ENCODE results near the gene CH25H.

CH25H gene

GRCh38 chr10:89216056-89216455 lies 8.9 kb upstream of the CH25H start:
- H3K4me3 ChIP-seq (ENCODE audit: low read length), result no peak overlapping the region
- no peak for DNase-seq (ENCODE audit: low read depth)
- TF ChIP-seq, protein P1, sequence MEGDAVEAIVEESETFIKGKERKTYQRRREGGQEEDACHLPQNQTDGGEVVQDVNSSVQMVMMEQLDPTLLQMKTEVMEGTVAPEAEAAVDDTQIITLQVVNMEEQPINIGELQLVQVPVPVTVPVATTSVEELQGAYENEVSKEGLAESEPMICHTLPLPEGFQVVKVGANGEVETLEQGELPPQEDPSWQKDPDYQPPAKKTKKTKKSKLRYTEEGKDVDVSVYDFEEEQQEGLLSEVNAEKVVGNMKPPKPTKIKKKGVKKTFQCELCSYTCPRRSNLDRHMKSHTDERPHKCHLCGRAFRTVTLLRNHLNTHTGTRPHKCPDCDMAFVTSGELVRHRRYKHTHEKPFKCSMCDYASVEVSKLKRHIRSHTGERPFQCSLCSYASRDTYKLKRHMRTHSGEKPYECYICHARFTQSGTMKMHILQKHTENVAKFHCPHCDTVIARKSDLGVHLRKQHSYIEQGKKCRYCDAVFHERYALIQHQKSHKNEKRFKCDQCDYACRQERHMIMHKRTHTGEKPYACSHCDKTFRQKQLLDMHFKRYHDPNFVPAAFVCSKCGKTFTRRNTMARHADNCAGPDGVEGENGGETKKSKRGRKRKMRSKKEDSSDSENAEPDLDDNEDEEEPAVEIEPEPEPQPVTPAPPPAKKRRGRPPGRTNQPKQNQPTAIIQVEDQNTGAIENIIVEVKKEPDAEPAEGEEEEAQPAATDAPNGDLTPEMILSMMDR (conservative IDR thresholded peaks at IDR 0.05; ENCODE audit: low read length), result no peak

DNA sequence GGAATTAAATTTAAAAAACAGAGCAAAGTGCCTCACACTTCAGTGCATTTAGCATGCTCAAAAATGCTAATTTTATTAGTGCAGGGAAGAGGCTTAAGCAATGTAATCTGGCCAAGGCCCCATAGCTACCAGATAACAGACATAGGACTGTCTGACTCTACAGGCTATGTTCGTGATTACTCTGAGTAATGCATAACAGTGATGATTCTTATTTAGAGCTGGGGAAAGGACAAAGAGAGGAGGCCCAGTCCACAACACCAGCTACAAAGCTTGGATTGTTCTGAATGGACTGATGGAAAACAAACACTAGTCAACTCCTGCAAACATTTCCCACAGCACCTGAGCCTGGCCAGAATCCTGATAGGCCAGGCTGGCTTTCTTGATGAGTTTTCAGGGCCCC lies 8.4 kb upstream of the CH25H start:
- TF ChIP-seq, protein P1 (conservative IDR thresholded peaks at IDR 0.05; ENCODE audit: low read length), result no peak
- peak; percentile 63 for DNase-seq (ENCODE audit: low read depth)

GRCh38 chr10:89214566-89215165 lies 7.5 kb upstream of the CH25H start:
- peak; percentile 48 for DNase-seq (ENCODE audit: low read depth)
- TF ChIP-seq, protein P1 (conservative IDR thresholded peaks at IDR 0.05; ENCODE audit: low read length), result no peak
- H3K4me3 ChIP-seq (ENCODE audit: low read length), result no peak overlapping the region

More for the DNA sequence above, 8.4 kb upstream of the CH25H start:
- no peak overlapping the region for H3K4me3 ChIP-seq (ENCODE audit: low read length)

GRCh38 chr10:89213191-89213808 lies 6.2 kb upstream of the CH25H start:
- peak; percentile 66 for DNase-seq (ENCODE audit: low read depth)
- TF ChIP-seq, protein P1 (conservative IDR thresholded peaks at IDR 0.05; ENCODE audit: low read length), result peak; percentile 66
- H3K4me3 ChIP-seq (ENCODE audit: low read length), result no peak overlapping the region

DNA sequence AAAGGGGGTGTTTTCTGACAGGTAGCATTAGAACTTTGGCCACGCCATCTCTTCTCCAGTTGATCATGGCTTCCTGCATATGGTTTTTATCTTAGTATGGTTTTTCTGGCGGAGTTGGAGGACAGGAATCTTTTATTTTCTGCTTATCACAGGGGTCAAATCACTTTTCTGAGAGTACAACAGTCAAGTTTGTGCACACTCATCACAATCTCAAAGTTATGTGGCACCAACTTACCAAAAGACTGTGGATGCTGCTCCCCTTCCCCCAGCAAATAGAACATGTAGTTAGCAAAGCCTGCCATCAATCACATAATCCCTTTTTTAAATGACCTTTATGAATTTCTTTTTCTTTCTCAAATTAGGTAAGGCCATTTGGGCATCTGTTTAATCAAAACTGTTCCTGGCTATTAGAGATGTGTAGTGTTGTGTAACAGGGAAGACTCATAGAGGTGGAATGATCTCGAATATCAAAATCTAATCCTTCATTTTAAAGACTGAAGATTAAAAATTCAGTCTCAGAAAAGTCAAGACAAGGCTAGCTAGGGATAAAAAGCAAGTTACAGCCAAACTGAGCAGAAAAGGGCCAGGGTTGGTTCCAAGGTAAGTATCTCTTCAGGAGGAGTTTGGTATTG lies 3.8 kb upstream of the CH25H start:
- no peak overlapping the region for H3K4me3 ChIP-seq (ENCODE audit: low read length)
- no peak for DNase-seq (ENCODE audit: low read depth)
- TF ChIP-seq, protein P1 (conservative IDR thresholded peaks at IDR 0.05; ENCODE audit: low read length), result no peak

DNA sequence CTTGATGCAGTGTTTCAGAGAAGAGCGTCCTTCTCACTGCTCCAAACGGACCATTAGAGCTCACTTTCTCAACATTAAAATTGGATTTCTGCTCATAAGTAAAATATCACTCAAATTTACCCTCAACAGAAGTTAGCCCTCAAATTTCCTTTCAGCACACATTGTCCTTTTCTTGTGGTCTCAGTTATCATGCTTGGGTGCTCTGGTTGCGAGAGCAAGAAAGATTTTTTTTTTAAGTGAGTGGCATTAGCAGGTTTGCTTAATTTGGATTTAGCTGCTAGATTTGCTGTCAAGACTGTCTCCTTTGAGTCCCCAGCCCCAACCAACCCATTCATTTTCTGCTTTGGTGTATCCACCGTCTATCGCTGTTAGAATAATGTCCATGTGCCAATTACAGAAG lies 2.6 kb upstream of the CH25H start:
- TF ChIP-seq, protein P1 (conservative IDR thresholded peaks at IDR 0.05; ENCODE audit: low read length), result no peak
- no peak for DNase-seq (ENCODE audit: low read depth)
- H3K4me3 ChIP-seq (ENCODE audit: low read length), result no peak overlapping the region

Data from AG10803 (cell line).